Cerebellar nuclear complex (tissue), 1 donor: Measurements from ENCODE around the gene BCAR3.
"Not testable (repeated sequence)": the region's sequence is repeated elsewhere in the genome, so short reads cannot be mapped to it uniquely, and the experiment has no call there.

Experiments
- DNase-seq, 2 experiments: peaks; one replicate each; lab custom pipeline; 2025; lab: John Stamatoyannopoulos, UW

Gene BCAR3

DNA sequence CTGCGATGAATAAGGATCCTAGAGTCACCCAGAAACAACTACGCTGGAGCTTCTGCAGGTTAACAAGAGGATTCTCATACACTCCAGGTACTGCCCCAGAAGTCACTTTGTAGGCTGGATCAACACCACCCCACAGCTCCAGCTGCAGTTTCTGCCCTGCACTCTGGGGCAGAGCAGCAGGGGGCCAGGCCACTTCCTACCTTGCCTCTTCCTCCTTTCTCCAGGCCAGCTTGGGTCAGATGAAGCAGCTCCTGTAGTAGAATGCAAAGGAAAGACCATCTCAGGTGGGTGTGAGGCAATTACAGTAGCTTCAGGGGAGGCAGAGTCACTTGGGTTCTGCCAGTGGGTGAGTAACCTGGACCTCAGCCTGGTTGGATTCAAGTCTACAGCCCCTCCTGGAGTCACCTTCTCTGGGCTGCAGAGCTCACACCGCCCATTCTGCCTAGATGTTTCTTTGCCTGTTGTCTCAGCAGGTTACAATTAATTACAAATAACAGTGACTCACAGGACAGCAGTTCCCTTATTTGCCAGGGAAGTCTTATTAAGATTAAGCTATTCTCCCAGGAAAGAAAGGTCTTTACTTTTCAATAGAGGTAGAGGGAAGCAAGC, 24.4 kb upstream of the BCAR3 start:
- no peak for DNase-seq

DNA sequence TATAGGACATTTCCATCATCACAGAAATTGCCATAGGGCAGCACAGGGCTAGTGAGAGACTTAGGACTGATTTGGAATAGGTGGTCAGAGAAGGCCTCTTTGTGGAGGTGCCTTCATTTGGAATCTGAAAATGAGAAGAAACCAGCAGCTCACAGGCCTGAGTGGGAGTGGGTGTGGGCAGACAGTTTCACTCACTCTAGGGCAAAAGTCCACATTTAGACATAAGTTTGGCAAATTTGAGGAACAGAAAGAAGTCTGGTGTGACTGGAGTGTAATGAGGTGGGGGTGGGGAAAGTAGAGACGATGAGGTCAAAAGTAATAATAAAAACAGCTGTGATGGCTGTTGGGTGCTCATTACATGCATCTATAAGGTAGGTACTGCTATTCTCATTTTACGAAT, 22.4 kb upstream of the BCAR3 start:
- DNase-seq: no peak

DNA sequence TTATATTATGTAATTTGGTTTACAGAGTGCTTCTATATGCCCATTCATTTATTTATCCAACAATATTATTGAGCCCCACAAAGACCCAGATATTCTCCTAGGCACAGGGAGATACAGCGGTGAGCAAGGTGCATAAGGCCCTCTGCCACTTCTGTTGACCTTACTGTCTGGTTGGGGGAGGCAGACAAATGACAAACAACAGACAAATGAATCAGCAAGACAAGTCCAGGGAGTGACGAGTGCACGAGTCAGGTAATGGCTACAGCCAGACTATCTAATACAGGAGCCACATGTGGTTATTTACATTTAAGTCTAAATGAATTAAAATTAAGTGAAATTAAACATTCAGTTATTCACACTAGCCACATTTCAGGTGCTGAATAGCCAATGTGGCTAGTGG, 22.0 kb upstream of the BCAR3 start:
- no peak for DNase-seq

- no peak for DNase-seq
Measured at GRCh38 chr1:93702828-93703183, 21.2 kb upstream of the BCAR3 start.

DNA sequence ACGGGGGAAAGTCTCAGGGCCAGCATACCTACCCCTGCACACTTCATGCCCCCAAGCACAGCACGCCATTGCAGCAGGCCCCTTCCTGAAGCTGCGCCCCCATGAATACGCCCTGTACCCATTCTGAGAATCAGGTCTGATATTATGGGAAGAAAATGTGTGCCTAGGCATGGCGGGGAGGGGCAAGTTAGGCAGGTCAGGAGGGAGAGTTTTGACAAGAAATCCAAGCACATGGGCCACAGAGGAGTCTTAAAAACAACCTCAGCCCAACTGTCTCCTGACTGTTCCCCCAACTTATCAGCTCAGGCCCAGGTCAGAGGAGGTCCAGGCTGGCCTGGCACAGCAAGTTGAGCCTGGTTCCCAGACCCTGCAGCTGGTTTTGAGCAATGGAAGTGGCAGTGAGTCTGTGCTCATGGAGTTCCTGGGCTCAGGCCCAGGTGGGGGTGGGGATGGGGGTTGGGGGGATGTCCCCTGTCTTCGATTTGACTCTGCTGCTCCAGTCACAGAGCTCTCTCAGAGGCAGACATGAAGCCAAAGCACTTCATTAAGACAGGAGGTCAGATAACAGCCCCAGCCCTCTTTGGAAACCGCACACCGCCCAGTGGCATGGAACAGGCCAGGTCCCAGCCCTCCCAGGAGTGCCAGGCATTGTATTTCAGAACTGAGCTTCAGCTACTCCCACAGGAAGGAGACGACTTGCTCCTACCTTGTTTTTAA, 20.6 kb upstream of the BCAR3 start:
- no peak for DNase-seq

DNA sequence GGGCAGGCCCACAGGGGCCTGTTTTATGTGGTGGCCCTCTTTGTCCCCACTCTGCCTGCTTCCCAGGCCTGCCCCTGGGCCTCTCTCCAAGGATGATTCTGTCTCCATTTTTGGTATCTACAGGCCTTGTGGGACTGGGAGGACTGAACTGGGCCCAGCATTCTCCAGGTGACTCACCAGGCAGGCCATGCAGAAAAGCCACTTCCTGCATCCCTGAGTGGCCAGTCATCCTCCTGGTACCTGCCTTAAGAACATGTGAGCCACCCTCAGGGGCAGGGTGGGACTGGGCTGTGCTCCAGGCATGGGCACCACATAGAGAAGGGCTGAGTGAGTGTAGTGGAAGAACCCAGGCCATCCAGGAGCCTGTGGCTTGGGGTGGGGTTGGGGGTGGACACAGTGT, 20.0 kb upstream of the BCAR3 start:
- DNase-seq: no peak

DNA sequence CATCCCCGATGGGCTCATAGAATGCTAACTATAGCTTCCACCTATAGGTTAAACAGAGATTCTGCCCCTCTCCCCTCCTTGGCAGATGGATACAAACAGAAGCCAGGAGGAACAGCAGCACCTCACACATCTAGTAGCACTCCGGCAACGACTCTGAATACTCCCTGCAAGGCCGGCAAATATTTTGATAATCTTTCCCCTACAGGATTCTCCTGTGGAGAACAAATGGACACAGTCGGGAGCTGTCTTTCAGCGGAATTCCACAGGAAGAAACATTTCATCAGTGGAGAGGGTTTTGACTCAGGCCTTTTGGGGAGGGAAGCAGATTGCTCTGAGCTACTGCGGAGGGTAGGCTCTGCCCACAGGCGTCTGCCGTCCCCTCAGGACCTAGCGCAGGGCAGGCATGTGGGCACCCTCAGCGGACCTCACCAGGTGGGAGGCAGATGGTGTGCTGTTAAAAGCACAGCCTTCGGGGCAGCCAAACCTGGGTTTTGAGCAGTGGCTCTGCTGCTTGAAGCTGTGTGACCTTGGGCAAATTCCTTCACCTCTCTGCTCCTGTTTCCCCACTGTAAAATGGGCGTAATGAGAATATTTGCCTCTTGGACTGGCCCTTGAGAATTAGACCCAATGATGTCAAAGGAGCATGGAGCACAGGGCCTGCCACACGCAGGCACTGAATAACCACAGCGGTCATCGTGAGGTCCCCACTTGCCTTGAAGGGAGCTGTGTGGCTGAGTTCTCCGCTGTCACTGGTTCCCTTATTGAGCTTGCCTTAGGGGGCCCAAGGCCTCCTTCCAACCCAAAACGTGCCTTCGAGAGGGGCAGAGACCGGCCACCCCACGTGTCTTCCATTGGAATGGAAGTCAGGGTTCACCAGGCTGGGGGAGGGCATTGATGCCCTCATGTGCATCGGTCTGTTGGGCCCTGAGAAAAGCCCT, 19.2 kb upstream of the BCAR3 start:
- DNase-seq: no peak

- DNase-seq: no peak
Measured at GRCh38 chr1:93699503-93700168, 18.0 kb upstream of the BCAR3 start.

- DNase-seq: no peak
Measured at GRCh38 chr1:93699049-93699384, 17.4 kb upstream of the BCAR3 start.

GRCh38 chr1:93698329-93699048, 16.9 kb upstream of the BCAR3 start:
- DNase-seq: no peak

GRCh38 chr1:93697566-93697965, 15.9 kb upstream of the BCAR3 start:
- DNase-seq: not testable (repeated sequence)

GRCh38 chr1:93695411-93696005, 13.9 kb upstream of the BCAR3 start:
- no peak for DNase-seq

DNA sequence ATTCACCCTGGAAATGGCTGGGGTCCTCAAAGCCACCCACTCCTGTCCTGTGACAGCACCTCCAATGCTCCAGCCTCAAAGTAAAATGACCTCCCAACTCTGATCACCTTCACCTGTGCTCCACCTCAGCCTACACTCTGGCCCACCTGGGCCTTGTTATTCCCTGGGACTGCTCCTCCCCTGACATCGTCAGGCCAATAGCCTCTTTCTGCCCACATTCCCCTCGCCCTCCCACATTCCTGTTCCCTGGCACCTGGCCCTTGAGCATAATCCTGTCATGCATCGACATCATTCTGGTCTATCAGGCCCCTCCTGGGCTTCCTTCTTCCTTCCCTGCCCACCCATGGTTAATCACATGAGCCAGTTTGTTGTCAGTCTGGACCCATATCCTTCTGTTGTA, 13.2 kb upstream of the BCAR3 start:
- no peak for DNase-seq

DNA sequence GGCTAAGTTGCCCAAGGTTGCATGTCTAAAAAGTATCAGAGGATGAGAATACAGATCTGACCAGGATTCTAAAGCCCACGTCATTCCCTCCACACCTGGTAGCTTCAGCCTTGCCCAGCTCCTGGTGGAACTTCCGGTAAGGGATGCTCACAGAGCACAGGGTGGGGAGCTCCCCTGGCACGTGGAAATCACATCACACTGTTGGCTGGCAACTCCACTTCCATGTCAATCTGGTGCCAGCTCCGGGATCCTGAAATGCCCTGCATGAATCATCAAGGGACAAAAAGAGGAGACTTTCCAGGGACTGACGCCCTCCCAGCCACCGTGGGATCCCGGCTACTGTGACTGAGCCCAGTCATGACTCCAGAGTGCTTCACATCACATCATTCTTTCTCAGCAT, 12.4 kb upstream of the BCAR3 start:
- no peak for DNase-seq

GRCh38 chr1:93692983-93693591, 11.4 kb upstream of the BCAR3 start:
- DNase-seq: no peak

DNA sequence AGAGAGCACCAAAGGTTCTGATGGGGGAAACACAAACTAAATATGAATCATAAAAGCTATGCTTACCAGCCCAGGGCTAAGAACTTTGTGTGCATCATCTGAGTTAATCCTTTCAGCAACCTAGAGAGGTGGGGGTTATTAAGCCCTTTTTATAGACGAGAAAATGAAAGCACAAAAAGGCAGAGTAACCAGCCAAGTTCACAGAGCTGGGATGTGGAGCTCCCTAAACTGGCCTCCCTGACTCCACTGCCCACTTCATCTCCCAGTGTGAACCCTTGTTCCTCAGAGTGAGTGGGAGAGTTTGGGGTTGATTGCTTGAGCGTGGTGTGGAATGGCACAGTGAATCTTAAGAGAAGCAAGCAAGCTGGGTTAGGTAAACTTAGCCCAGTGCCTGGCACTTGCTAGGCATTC, 10.8 kb upstream of the BCAR3 start:
- DNase-seq: no peak

DNA sequence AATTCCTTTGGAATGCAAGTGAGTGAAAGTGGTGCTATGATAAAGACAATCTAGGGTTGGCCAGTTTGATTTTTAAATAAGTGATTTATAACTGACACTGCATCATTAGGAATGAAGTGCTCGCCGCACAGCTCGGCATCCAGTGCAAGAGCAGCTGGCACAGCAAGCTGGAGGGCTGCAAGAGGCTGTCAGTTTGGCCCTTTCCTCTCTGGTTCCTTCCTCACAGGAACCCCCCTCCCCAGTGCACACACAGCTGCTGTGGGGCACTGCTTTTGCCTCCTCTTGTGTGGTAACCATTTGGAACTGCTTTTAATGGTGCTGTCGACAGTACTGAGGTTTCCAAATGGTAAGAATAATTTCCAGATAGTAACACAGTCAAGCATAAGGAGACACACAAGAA, 10.4 kb upstream of the BCAR3 start:
- DNase-seq: no peak

DNA sequence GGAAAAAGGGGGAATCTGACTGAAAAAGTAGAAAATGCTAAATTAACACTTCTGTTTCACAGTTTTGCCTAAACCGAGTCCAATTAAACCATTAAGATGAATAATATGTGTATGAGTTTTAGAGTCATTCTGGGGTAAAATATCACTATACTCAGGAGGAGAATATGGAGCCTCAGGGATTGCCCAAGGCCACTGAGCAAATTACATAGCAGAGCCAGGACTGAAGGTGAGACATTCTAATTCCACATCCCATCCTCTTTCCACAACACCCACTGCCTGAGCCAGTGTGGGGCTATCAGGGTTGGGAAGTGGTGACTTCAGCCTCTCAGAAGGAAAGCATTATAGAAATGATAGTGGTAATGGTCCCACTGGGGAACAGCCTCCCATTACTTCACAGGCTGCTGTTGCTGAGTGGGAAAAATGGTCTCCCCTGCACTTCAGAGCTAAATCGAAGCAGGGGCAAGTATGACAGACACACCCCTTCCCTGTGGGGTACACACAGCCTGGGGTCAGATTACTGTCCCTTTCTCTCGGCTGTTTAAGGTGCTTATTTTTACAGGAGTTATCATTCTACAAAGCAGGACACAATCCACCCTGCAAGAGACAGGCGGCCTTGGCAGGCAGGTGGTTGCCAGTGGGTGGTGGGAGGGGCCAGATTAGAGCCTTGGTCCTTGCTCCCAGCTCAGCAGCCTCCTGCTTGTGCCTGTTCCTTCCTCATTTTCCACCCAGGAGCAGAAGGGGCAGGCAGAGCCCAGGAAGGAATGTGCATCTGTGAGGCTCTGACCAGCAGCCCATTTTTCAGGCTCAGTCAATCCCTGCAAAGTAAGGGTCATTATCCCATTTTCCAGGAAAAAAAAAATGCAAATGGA, 9.5 kb upstream of the BCAR3 start:
- DNase-seq: no peak

DNA sequence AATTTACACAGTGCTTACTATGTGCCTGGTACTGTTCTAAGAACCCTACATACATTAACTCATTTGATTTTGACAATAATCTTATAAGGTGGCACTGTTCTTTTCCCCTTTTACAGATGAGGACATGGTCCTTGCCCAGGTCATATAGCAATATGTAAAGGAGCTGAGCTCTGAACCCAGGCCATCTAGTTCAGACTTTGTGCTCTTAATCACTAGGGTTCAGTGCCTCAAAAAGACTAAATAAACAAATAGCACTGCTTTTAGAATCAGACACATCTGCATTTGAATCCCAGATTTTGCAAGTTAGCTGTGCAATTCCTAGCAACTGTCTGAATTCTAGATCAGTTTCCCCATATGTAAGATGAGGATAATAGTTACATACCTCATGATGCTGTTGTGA, 8.7 kb upstream of the BCAR3 start:
- no peak for DNase-seq
